ENCODE measurements around the gene NBPF1. TPM values are rescaled to one million over a fixed set of nuclear protein-coding genes. Genes with fewer than 3 reads are reported as not detected.
"Not testable (repeated sequence)": the region's sequence is repeated elsewhere in the genome, so short reads cannot be mapped to it uniquely, and the experiment has no call there.

NBPF1 gene
- total RNA-seq, 1 donor from 2014 or later, result 173 TPM

DNA sequence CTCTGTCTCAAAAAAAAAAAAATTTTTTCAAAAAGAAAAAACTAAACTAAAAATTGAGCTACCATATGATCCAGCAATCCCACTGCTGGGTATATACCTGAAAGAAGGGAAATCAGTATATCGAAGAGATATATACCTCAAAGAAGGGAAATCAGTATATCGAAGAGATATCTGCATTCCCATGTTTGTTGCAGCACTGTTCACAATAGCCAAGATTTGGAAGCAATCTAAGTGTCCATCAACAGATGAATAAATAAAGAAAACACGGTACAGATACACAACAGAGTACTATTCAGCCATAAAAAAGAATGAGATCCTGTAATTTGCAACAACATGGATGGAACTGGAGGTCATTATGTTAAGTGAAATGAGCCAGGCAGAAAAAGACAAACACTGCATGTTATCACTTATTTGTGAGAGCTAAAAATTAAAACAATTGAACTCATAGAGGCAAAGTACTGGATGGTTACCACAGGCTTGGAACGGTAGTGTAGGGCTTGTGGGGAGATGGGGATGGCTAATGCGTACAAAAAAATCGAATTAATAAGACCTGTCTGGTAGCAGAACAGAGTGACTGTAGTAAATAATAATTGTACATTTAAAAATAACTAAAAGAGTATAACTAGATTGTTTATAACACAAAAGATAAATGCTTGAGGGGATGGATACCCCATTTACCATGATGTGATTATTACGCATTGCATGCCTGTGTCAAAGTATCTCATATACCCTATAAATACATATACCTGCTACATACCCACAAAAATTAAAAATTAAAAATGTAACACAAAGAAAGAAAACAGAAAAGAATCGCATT, 28.0 kb upstream of the NBPF1 start:
- DNase-seq, result not testable (repeated sequence)

DNA sequence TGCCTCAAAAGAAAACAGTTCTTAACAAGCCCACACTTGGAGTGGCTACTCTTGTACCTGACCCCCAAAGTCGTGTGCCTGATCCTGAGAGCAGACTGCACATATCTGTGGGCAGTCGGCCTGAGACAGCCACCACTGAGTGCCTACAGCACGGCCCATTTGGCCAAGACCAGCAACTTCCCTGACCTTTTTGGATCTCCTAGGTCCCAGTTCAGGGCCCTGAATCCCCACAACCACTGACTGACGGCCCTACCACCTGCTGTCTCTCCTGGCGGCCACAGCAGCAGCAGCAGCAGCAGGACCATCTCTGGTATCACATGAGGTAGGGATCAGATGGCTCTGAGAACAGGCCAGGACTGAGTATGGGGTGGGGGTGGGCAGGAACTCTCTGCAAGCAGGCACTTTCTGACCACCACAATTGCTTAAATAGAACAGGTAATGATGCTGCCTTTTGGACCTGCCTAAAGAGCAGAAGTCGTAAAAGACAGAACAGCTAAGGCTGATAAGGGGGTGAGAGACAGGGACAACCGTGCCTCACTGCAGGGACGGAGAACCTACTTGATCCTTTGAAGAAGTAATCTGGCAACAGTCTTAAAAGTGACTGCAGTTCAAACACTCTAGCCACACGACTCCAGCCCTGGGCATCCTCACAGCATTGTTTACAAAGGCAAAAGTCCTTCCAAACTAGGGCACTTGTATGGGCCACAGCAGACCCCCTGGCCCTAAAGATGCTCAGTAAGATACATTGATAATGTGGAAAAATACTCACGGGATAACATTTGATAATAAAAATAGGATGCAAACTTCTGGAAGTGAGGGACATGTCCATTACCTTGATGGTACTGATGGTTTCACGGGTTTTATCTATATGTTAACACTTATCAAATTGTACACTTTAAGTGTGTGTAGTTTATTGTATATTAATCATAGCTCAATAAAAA, 26.0 kb upstream of the NBPF1 start:
- peak; percentile 74 for DNase-seq

- DNase-seq, result not testable (repeated sequence)
Observed at GRCh38 chr1:16637941-16638778, 24.8 kb upstream of the NBPF1 start.

- DNase-seq, result not testable (repeated sequence)
Observed at GRCh38 chr1:16636551-16637195, 23.3 kb upstream of the NBPF1 start.

- not testable (repeated sequence) for DNase-seq
Observed at GRCh38 chr1:16635959-16636358, 22.6 kb upstream of the NBPF1 start.

GRCh38 chr1:16633540-16634282, 20.3 kb upstream of the NBPF1 start:
- DNase-seq, result not testable (repeated sequence)

- not testable (repeated sequence) for DNase-seq
Observed at GRCh38 chr1:16632044-16632850, 18.9 kb upstream of the NBPF1 start.

DNA sequence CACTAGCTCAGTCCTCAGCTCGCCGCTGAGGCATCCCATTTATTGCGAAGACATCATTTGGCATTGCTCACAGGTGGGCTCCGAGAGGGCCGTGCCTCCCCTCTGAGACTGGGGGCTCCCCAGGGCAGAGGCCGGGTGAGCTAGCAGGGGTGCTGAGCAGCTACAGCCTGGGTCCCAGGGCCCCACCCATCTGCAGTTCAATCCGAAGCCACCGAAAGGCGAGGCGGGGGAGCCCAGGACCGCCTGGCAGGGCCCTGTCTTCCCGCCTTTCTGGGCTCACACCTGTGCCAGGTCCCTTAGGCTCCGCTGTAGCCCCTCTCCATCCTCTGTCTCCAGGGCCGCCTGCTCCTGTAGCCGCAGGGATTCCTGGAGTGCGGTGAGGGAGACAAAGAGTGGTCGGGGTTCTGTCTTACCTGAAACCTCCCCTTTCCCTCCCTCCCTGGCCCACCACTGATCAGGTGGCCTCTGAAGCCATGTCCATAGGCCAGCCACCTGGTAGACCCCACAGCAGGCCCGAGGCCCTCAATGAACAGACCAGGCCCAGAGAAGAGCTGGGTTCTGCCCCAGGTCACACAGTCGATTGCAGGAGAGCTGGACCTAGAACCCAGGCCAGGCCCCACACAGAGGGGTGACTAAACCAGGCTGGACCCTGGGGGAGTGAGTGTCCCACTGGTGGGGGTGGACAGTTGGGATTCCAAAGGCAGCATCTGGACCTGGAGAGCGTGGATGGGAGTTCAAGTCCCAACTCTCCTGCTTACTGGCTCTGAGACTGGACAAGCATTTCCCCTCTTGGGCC, 18.1 kb upstream of the NBPF1 start:
- DNase-seq, result no peak

DNA sequence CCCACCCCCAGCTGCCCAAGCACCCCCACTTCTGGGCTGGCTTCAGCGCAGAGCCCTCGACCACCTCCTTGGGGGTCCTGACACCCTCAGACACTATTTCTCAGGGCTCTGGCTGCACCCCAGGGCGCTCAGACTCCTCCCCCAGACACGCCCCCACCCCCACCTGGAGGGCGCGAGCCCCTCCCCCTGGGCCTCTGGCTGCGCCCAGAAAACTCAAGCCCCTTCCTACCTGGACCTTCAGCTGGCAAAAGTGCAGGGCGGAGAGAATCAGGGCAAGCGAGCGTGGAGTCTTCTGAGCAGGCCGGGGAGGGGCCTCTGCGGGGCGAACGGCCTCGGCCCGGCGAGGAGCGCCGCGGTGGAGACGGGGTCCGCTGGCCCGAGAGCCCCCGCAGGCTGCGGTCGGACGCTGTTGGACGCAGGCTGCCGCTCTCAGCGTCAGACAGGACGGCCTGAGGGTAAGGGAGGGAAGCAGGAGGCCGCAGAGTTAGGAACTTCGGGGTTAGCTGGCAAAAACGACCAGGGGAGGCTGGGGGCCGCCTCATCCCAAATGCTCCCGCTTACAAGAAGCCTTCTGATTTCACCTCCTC, 17.4 kb upstream of the NBPF1 start:
- no peak for DNase-seq

- DNase-seq, result not testable (repeated sequence)
Observed at GRCh38 chr1:16629916-16630530, 16.7 kb upstream of the NBPF1 start.

DNA sequence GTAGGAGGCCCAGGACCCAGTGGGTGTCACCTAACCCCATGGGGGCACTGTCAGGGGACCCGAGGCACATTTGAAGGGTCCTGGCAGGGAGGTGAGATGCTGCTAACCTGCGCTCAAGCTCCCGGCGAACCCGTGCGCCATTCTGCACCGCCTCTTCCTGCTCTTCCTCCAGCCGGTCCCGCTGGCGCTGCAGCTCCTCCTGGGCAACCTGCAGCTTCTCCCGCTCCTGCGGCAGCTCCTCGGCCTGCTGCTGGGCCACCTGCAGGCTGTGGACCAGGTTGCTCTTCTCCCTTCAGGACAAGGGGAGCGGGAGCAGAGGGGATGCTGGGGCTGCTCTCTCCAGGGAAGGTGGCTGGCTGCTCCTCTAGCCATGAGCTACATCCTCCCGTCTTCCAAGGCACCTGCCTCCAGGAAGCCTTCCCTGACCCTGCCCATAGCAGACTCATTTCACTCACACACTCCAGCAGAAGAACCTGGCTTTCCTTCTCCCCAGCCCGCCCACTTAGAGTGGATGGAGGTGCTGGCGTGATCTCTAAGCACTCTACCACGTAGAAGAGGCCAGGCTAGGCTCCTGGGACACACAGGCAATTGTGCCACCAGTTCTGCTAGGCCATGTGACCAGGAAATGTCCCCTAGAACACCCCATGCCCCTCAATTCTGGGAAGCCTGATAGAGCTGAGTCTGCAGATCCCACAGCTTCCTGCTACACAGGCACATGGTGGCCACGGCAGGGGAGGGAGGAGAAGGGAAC, 15.2 kb upstream of the NBPF1 start:
- no peak for DNase-seq

DNA sequence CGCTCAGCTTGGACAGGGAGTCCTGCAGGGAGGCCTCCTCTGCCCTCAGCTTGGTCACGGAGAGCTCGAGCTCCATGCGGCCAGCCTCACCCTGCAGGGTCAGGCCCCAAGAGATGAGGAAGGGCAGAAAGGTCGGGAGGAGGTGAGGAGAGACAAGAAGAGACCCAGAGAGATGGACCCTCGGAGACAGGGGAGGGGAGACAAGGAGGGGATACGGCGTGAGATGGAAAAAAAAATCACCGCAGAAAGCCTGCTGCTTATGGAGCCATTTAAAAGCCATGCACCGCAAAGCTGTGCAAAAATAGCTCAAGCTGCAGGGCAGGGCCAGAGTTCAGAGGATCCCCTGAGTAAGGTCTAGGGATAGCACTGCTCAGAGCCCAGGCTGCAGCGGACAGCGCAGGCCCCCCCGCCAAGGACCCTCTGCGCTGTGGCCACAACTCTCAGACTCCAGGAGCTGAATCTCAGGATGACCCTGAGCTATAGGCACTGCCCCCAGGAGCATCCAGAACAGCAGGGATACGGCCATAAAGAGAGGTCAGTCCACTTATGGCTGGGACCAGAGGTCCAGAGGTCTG, 13.1 kb upstream of the NBPF1 start:
- DNase-seq, result not testable (repeated sequence)

GRCh38 chr1:16625497-16626408, 12.4 kb upstream of the NBPF1 start:
- no peak for DNase-seq

DNA sequence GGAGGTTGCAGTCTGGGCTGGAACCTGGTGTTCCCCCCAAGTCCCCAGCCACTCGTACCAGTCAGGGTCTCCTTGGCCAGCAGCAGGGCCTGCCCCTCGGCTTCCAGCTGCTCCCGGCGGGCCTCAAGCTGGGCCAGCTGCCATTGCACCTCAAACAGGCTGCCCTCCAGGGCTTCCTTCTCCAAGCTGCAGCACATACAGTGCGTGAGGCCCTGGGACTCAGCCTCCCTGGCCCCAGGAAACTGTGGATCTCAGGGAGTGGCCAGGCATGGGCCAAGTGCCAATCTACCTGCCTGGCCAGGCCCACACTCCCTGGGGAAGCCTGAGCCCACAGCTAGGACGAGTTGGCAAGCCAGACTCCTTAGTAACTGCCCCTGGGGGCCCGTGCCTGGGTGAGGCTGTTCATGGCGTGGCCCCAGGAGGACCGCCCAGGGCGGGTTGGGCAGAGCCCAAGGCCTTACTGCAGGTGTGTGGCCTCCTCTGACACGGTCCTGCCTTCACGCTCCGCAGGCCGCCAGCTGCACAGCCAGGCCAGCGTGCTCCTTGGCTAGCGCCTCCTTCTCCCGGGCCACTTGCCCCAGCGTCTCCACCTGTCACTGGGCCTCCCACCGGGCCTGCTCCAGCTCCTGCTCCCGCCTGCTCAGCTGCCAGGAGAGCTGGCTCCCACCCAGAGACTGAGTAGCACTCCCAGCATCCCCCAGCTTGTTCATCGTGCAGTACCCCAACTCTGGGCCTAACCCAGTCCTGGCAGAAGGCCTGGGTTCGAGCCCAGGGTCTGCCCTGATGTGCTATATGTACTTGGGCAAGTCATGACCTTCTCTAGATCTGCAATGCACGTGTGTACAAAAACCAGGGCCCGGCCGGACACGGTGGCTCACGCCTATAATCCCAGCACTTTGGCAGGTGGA, 10.7 kb upstream of the NBPF1 start:
- peak; percentile 88 for DNase-seq

- not testable (repeated sequence) for DNase-seq
Observed at GRCh38 chr1:16623337-16623736, 10.0 kb upstream of the NBPF1 start.

Data from tongue (tissue), 2 donors.